GM21737 (cell line): ENCODE measurements around the gene ADRB2.
"Not testable (repeated sequence)": the region's sequence is repeated elsewhere in the genome, so short reads cannot be mapped to it uniquely, and the experiment has no call there.

ENCODE experiments used
- ATAC-seq: cut with Tn5 transposase; IDR thresholded peaks from one replicate; pipeline ENCODE4 v1.9.1; 2021; ENCODE audit warnings: mild to moderate bottlenecking, moderate library complexity; ENCODE audit not compliant: unreplicated experiment

ADRB2 gene

GRCh38 chr5:148826053-148826738 lies at the start of gene ADRB2:
Gene ADRB2, plus strand, starts transcription at chr5:148826611. Its CDS starts 221 bp downstream, at chr5:148826832.
- ATAC-seq: peak; percentile 99

- ATAC-seq: no peak
These were observed 49.6 kb upstream of the ADRB2 start for GRCh38 chr5:148776780-148777179.

- ATAC-seq: no peak
These were observed 47.5 kb upstream of the ADRB2 start for GRCh38 chr5:148778882-148779281.

GRCh38 chr5:148780711-148781110 lies 45.7 kb upstream of the ADRB2 start:
- ATAC-seq: no peak

- no peak for ATAC-seq
These were observed 44.6 kb upstream of the ADRB2 start for GRCh38 chr5:148781766-148782165.

- ATAC-seq: no peak
These were observed 41.2 kb upstream of the ADRB2 start for GRCh38 chr5:148785223-148785622.

- no peak for ATAC-seq
These were observed 40.0 kb upstream of the ADRB2 start for GRCh38 chr5:148786456-148786855.

- no peak for ATAC-seq
These were observed 37.8 kb upstream of the ADRB2 start for GRCh38 chr5:148788636-148789035.

- peak; percentile 20 for ATAC-seq
These were observed 35.7 kb upstream of the ADRB2 start for GRCh38 chr5:148790545-148791333.

GRCh38 chr5:148791334-148791667 lies 35.1 kb upstream of the ADRB2 start:
- peak; percentile 95 for ATAC-seq

GRCh38 chr5:148791696-148792095 lies 34.7 kb upstream of the ADRB2 start:
- no peak for ATAC-seq

GRCh38 chr5:148792744-148793143 lies 33.7 kb upstream of the ADRB2 start:
- no peak for ATAC-seq

GRCh38 chr5:148793261-148793660 lies 33.1 kb upstream of the ADRB2 start:
- ATAC-seq: no peak

- ATAC-seq: no peak
These were observed 32.1 kb upstream of the ADRB2 start for GRCh38 chr5:148794275-148794674.

GRCh38 chr5:148794729-148795561 lies 31.5 kb upstream of the ADRB2 start:
- ATAC-seq: no peak

GRCh38 chr5:148796936-148797335 lies 29.5 kb upstream of the ADRB2 start:
- ATAC-seq: no peak

- no peak for ATAC-seq
These were observed 27.6 kb upstream of the ADRB2 start for GRCh38 chr5:148798786-148799185.

- no peak for ATAC-seq
These were observed 26.5 kb upstream of the ADRB2 start for GRCh38 chr5:148799737-148800527.

GRCh38 chr5:148801682-148802276 lies 24.6 kb upstream of the ADRB2 start:
- ATAC-seq: no peak

GRCh38 chr5:148803451-148803850 lies 23.0 kb upstream of the ADRB2 start:
- not testable (repeated sequence) for ATAC-seq
